ENCODE measurements around the gene TRAF5. TPM values are rescaled to one million over a fixed set of nuclear protein-coding genes. Genes with fewer than 3 reads are reported as not detected.

The TRAF5 gene
- total and polyA plus RNA-seq, 3 donors from 2014 or later, result 20.3 to 25.1 (median 22.2) TPM

DNA sequence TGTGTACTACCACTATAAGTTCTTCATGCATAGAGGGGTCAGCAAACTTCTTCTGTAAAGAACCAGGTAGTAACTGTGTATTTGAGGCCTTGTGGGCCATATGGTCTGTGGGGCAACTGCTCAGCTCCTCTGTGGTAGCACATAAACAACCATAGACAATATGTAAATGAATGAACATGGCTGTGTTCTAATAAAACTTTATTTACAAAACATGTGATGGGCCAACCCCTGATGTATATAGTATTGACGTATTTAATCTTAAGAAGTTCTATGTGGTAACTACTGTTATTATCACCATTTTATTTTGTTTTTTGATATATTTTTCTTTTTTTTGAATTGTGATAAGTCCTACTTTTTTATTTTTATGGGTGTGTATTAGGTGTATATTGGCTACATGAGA lies 15.4 kb downstream of the TRAF5 start:
- Histone ChIP-seq H3K9me3 (no peaks in the 10 kb centered on the region), H3K4me1 (no peaks in the 10 kb centered on the region), H3K27me3 (no peaks in the 10 kb centered on the region), H3K27ac (no peak overlapping the region), H3K36me3 (ENCODE audit: low read depth, missing control alignments) (no peaks in the 10 kb centered on the region), H3K4me3 (no peak overlapping the region)
- DNase-seq, result no peak
- TF ChIP-seq, protein P1, sequence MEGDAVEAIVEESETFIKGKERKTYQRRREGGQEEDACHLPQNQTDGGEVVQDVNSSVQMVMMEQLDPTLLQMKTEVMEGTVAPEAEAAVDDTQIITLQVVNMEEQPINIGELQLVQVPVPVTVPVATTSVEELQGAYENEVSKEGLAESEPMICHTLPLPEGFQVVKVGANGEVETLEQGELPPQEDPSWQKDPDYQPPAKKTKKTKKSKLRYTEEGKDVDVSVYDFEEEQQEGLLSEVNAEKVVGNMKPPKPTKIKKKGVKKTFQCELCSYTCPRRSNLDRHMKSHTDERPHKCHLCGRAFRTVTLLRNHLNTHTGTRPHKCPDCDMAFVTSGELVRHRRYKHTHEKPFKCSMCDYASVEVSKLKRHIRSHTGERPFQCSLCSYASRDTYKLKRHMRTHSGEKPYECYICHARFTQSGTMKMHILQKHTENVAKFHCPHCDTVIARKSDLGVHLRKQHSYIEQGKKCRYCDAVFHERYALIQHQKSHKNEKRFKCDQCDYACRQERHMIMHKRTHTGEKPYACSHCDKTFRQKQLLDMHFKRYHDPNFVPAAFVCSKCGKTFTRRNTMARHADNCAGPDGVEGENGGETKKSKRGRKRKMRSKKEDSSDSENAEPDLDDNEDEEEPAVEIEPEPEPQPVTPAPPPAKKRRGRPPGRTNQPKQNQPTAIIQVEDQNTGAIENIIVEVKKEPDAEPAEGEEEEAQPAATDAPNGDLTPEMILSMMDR (IDR thresholded peaks at IDR 0.05), result no peak
- no peak for TF ChIP-seq POLR2A (IDR thresholded peaks at IDR 0.05)
- 83 to 88% methylated on average over 1 of the region's 1 CpG for whole genome bisulfite sequencing, 2 donors
- intact Hi-C loops (cut with DNase I; ENCODE audit: low total_unique reads), result no loop called here

- Histone ChIP-seq H3K36me3 (ENCODE audit: low read depth, missing control alignments) (no peaks in the 10 kb centered on the region), H3K27me3 (no peaks in the 10 kb centered on the region), H3K9me3 (no peaks in the 10 kb centered on the region), H3K4me3 (no peak overlapping the region), H3K27ac (no peak overlapping the region), H3K4me1 (no peaks in the 10 kb centered on the region)
- no peak for DNase-seq
- intact Hi-C loops (cut with DNase I; ENCODE audit: low total_unique reads), result no loop called here
- 80 to 87% methylated on average over 4 of the region's 4 CpGs for WGBS, 2 donors
- no peak for TF ChIP-seq POLR2A (IDR thresholded peaks at IDR 0.05)
- TF ChIP-seq, protein P1 (IDR thresholded peaks at IDR 0.05), result no peak
Observed at GRCh38 chr1:211343607-211344006, 17.0 kb downstream of the TRAF5 start.

GRCh38 chr1:211344152-211344618 lies 17.6 kb downstream of the TRAF5 start:
- Histone ChIP-seq H3K36me3 (ENCODE audit: low read depth, missing control alignments) (no peaks in the 10 kb centered on the region), H3K4me3 (no peak overlapping the region), H3K4me1 (no peaks in the 10 kb centered on the region), H3K27me3 (no peaks in the 10 kb centered on the region), H3K27ac (no peak overlapping the region), H3K9me3 (no peaks in the 10 kb centered on the region)
- intact Hi-C loops (cut with DNase I; ENCODE audit: low total_unique reads), result no loop called here
- TF ChIP-seq POLR2A (IDR thresholded peaks at IDR 0.05), result no peak
- TF ChIP-seq, protein P1 (IDR thresholded peaks at IDR 0.05), result no peak
- DNase-seq, result no peak
- WGBS, 2 donors, result 55 to 59% methylated on average over 6 of the region's 6 CpGs

GRCh38 chr1:211345719-211346118 lies 19.1 kb downstream of the TRAF5 start:
- H3K27ac ChIP-seq, result no peak overlapping the region
- TF ChIP-seq POLR2A (IDR thresholded peaks at IDR 0.05), result no peak
- TF ChIP-seq, protein P1 (IDR thresholded peaks at IDR 0.05), result no peak
- no peaks in the 10 kb centered on the region for H3K4me1 ChIP-seq
- DNase-seq, result no peak
- no peaks in the 10 kb centered on the region for H3K36me3 ChIP-seq (ENCODE audit: low read depth, missing control alignments)
- WGBS, 2 donors, result 86 to 94% methylated on average over 2 of the region's 2 CpGs
- H3K9me3 ChIP-seq, result no peaks in the 10 kb centered on the region
- intact Hi-C loops (cut with DNase I; ENCODE audit: low total_unique reads), result no loop called here
- H3K27me3 ChIP-seq, result no peaks in the 10 kb centered on the region
- no peak overlapping the region for H3K4me3 ChIP-seq

- intact Hi-C loops (cut with DNase I; ENCODE audit: low total_unique reads), result no loop called here
- Histone ChIP-seq H3K4me3 (no peak overlapping the region), H3K27me3 (no peaks in the 10 kb centered on the region), H3K4me1 (no peaks in the 10 kb centered on the region), H3K36me3 (ENCODE audit: low read depth, missing control alignments) (no peaks in the 10 kb centered on the region), H3K9me3 (no peaks in the 10 kb centered on the region), H3K27ac (no peak overlapping the region)
- TF ChIP-seq POLR2A (IDR thresholded peaks at IDR 0.05), result no peak
- TF ChIP-seq, protein P1 (IDR thresholded peaks at IDR 0.05), result no peak
- no peak for DNase-seq
- 77 to 84% methylated on average over 4 of the region's 4 CpGs for WGBS, 2 donors
Observed at GRCh38 chr1:211347077-211347844, 20.6 kb downstream of the TRAF5 start.
